Epithelial cell of esophagus (primary cell): Measurements from ENCODE around the gene ADAM20.

Source experiments
- DNase-seq: peaks from one replicate; pipeline ENCODE4 v3.0.0; 2010; ENCODE audit warnings: low read depth
- H3K4me3 ChIP-seq: 2 replicates; pipeline ENCODE4 v1.5.1; 2011; ENCODE audit warnings: mild to moderate bottlenecking, low read length, control low read depth
- TF ChIP-seq, protein P1 (sequence below): IDR thresholded peaks from 2 replicates; pipeline ENCODE4 v1.5.1; 2011; ENCODE audit warnings: low read depth, mild to moderate bottlenecking, low read length, control low read depth, inconsistent platforms; ENCODE audit not compliant: insufficient read depth; ENCODE audit errors: missing control alignments

The ADAM20 gene

GRCh38 chr14:70534904-70535303 lies at the start of gene ADAM20:
Gene ADAM20, minus strand, starts transcription at chr14:70535004. Its CDS starts 10,247 bp downstream, at chr14:70524757.
- DNase-seq, result no peak
- TF ChIP-seq, protein P1, sequence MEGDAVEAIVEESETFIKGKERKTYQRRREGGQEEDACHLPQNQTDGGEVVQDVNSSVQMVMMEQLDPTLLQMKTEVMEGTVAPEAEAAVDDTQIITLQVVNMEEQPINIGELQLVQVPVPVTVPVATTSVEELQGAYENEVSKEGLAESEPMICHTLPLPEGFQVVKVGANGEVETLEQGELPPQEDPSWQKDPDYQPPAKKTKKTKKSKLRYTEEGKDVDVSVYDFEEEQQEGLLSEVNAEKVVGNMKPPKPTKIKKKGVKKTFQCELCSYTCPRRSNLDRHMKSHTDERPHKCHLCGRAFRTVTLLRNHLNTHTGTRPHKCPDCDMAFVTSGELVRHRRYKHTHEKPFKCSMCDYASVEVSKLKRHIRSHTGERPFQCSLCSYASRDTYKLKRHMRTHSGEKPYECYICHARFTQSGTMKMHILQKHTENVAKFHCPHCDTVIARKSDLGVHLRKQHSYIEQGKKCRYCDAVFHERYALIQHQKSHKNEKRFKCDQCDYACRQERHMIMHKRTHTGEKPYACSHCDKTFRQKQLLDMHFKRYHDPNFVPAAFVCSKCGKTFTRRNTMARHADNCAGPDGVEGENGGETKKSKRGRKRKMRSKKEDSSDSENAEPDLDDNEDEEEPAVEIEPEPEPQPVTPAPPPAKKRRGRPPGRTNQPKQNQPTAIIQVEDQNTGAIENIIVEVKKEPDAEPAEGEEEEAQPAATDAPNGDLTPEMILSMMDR, result no peak
- no peak within 1 kb of the TSS for H3K4me3 ChIP-seq

GRCh38 chr14:70576891-70577290 lies 42.1 kb upstream of the ADAM20 start:
- no peak for DNase-seq

DNA sequence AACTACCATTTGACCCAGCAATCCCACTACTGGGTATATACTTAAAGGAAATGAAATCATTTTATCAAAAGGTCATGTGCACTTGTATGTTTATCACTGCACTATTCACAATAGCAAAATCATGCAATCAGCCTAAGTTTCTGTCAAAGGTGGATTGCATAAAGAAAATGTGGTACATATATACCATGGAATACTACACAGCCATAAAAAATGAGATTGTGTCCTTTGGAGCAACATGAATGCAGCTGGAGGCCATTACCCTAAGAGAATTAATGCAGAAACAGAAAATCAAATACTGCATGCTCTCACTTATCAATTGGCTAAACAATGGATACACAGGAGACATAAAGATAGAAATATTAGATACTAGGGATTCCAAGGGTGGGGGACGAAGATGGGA lies 38.2 kb upstream of the ADAM20 start:
- DNase-seq, result no peak
- H3K4me3 ChIP-seq, result no peak overlapping the region
- TF ChIP-seq, protein P1, result no peak

More at GRCh38 chr14:70576891-70577290, 42.1 kb upstream of the ADAM20 start:
- TF ChIP-seq, protein P1, result no peak
- H3K4me3 ChIP-seq, result no peak overlapping the region

GRCh38 chr14:70571139-70571538 lies 36.3 kb upstream of the ADAM20 start:
- no peak for DNase-seq
- no peak overlapping the region for H3K4me3 ChIP-seq
- TF ChIP-seq, protein P1, result no peak

- no peak overlapping the region for H3K4me3 ChIP-seq
- TF ChIP-seq, protein P1, result peak; percentile 84
- DNase-seq, result peak; percentile 69
Observed at GRCh38 chr14:70567791-70568190, 33.0 kb upstream of the ADAM20 start.

DNA sequence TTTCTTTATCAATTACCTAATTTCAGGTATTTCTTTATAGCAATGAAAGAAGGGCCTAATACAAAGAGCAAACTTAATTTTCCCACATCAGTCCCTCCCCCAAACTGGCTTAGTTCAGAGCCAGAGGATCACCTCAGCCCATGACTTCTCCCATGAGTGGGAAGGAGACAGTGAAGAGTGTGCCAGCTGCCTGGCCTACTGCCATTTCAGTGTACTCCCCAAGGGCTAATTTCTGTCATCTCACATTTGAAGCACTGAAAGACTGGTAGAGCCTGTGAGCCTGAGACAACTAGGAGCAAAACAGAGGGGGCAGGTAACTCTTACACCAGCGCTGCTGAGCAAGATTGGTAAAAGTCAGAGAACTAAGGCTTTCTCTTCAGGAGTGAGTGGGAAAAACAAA lies 29.1 kb upstream of the ADAM20 start:
- peak; percentile 49 for DNase-seq
- TF ChIP-seq, protein P1, result no peak
- H3K4me3 ChIP-seq, result no peak overlapping the region

DNA sequence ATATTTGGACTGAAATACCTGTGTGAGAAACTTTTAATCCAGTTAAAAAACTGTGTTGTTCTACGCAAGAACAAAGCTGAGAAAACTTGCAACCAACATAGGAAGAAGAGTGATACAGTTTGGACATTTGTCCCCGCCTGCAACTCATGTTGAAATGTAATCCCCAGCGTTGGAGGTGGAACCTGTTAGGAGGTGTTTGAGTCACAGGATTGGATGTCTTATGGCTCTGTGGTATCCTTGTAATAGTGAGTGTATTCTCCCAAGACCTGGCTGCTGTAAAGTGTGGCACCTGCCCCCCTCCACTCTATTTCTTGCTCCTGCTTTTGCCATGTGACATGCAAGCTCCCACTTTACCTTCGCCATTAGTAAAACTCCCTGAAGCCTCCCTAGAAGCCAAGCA lies 28.6 kb upstream of the ADAM20 start:
- TF ChIP-seq, protein P1, result no peak
- peak; percentile 19 for DNase-seq
- no peak overlapping the region for H3K4me3 ChIP-seq
